Measurements from ENCODE around the gene PDK1.

PDK1 gene

GRCh38 chr2:172647439-172647838 lies 91.5 kb downstream of the PDK1 start:
- no peak for DNase-seq

- DNase-seq: no peak
Observed at GRCh38 chr2:172655091-172655837, 99.4 kb downstream of the PDK1 start.

- DNase-seq: no peak
Observed at GRCh38 chr2:172655838-172656573, 100.1 kb downstream of the PDK1 start.

Data from stimulated activated CD4-positive, alpha-beta T cell treated with anti-CD3 and anti-CD28 coated beads, Interleukin-4, amount 100 ng/mL, for 4 hours (primary cell).